Ovary (tissue), 3 donors: ENCODE data around the gene REST.

Experiments
- CTCF ChIP-seq, 3 donors: fragments of 450-650 bp in 2 of 3; fragments of 200-600 bp in 1 of 3; IDR thresholded peaks; one replicate each; pipeline versions ENCODE4 v1.5.1 to v1.8.0; 2016 to 2022; ENCODE audit warnings: antibody characterized with exemption in 3 of 3, mild to moderate bottlenecking in 1 of 3
- EP300 ChIP-seq: sonication (generic); formaldehyde crosslinking; IDR thresholded peaks from one replicate; pipeline ENCODE4 v1.6.1; 2017; ENCODE audit warnings: antibody characterized with exemption
- donor health status: DM: no; HTN: no; CAD: no.

- TF ChIP-seq CTCF (IDR thresholded peaks at IDR 0.05) (no peak), EP300 (no peak)
These were observed 32.8 kb upstream of the REST start for GRCh38 chr4:56874923-56875322.
